Breast epithelium (tissue), 3 donors: ENCODE measurements around the gene KAT6B.

ENCODE experiments used
- POLR2A ChIP-seq: fragments of 450-650 bp; IDR thresholded peaks from one replicate; pipeline ENCODE4 v1.6.1; 2016; ENCODE audit warnings: antibody characterized with exemption, mild to moderate bottlenecking, moderate library complexity
- POLR2AphosphoS5 ChIP-seq, 3 donors: sonication (generic); formaldehyde crosslinking; IDR thresholded peaks; one replicate each; pipeline ENCODE4 v1.6.1; 2017; ENCODE audit warnings: antibody characterized with exemption in 3 of 3
- TF ChIP-seq, protein P1 (sequence below), 3 donors: fragments of 450-650 bp; IDR thresholded peaks; one replicate each; pipeline ENCODE4 v1.5.1; 2016 to 2017; ENCODE audit warnings: antibody characterized with exemption in 3 of 3, mild to moderate bottlenecking in 3 of 3, moderate library complexity in 3 of 3

DNA sequence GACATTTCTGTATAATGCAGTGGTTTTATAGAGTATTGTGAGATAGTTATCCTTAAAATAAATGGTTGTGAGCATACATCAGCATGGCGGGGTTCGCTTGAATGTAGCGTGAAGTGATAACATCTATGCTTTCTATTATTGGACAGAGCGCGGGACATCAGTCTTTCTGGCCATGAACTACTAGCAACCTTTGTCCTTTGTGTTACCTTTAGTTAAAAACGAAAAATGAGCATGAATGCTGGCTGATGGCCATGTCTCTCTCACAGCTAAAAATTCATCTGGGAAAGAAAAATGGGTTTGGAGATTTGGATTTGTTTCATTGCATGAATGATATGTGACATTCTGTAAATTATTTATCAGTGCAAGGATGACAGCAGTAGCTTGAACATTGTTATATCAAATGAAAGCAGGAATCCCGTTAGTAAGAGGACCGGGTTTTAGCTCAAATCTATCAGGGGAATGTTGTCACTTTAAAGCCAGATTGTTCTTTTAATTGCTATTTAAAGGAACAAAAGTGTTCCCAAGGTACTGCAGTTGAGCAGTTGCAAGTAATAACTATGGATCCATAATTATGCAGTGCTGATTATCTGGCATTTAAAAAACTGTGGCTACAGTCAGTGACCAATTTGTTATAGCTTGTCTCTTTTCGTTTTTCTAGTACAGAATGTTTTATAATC is 131.0 kb downstream of the KAT6B start:
- TF ChIP-seq, protein P1, sequence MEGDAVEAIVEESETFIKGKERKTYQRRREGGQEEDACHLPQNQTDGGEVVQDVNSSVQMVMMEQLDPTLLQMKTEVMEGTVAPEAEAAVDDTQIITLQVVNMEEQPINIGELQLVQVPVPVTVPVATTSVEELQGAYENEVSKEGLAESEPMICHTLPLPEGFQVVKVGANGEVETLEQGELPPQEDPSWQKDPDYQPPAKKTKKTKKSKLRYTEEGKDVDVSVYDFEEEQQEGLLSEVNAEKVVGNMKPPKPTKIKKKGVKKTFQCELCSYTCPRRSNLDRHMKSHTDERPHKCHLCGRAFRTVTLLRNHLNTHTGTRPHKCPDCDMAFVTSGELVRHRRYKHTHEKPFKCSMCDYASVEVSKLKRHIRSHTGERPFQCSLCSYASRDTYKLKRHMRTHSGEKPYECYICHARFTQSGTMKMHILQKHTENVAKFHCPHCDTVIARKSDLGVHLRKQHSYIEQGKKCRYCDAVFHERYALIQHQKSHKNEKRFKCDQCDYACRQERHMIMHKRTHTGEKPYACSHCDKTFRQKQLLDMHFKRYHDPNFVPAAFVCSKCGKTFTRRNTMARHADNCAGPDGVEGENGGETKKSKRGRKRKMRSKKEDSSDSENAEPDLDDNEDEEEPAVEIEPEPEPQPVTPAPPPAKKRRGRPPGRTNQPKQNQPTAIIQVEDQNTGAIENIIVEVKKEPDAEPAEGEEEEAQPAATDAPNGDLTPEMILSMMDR (IDR thresholded peaks at IDR 0.05): no peak
- no peak for TF ChIP-seq POLR2A
- TF ChIP-seq POLR2AphosphoS5 (IDR thresholded peaks at IDR 0.05): no peak
